Testis (tissue), 3 donors: Measurements from ENCODE around the gene SERPINB12. TPM values are rescaled to one million over a fixed set of nuclear protein-coding genes. Genes with fewer than 3 reads are reported as not detected.
A peak's percentile ranks its signal among the peaks of the same experiment; 100 is the strongest.

Experiments
- DNase-seq: peaks from one replicate; pipeline ENCODE4 v3.0.0-alpha.2; 2019
- H3K27ac ChIP-seq, 2 donors: fragments of 200-600 bp; sonication (generic); one replicate each; pipeline ENCODE4 v1.5.1; 2019
- H3K27me3 ChIP-seq: fragments of 200-600 bp; sonication (generic); one replicate; pipeline ENCODE4 v1.5.1; 2019
- H3K36me3 ChIP-seq: fragments of 200-600 bp; sonication (generic); one replicate; pipeline ENCODE4 v1.5.1; 2017; ENCODE audit warnings: low read depth; ENCODE audit errors: missing control alignments
- H3K4me1 ChIP-seq: fragments of 200-600 bp; sonication (generic); one replicate; pipeline ENCODE4 v1.5.1; 2019
- H3K4me3 ChIP-seq, 2 donors: fragments of 200-600 bp; sonication (generic); one replicate each; pipeline ENCODE4 v1.5.1; 2017 to 2019
- H3K9me3 ChIP-seq: fragments of 200-600 bp; sonication (generic); one replicate; pipeline ENCODE4 v1.5.1; 2017
- CTCF ChIP-seq, 3 experiments: fragments of 450-650 bp in 2 of 3; fragments of 200-600 bp in 1 of 3; sonication (generic) in 1 of 3; IDR thresholded peaks; one replicate each; pipeline ENCODE4 v1.5.1; 2016 to 2019; ENCODE audit warnings: antibody characterized with exemption in 3 of 3, mild to moderate bottlenecking in 2 of 3, moderate library complexity in 1 of 3
- POLR2A ChIP-seq: fragments of 450-650 bp; IDR thresholded peaks from one replicate; pipeline ENCODE4 v1.6.1; 2017; ENCODE audit warnings: antibody characterized with exemption, mild to moderate bottlenecking, moderate library complexity
- WGBS, 2 donors: methylation state at CpG; one replicate each; pipeline ENCODE4 v1.1.5; 2018; 5-methylcytosine and 5-hydroxymethylcytosine counted together
- intact Hi-C: fragments of 100-400 bp; cut with DNase I; formaldehyde crosslinking; loops from one replicate; pipeline ENCODE4 v1.15.1; 2023; ENCODE audit warnings: low total_unique reads
- polyA plus RNA-seq: library from polyadenylated mRNA; stranded (reverse); fragments of 350-450 nt; fragmentation: Illumina TruSeq; extraction: RNeasy Lipid Tissue Mini Kit (QIAGEN cat#74804); gene quantifications from one replicate; pipeline ENCODE4 v1.2.3, GENCODE V29; 2014; ENCODE audit warnings: low read depth, low replicate concordance; ENCODE audit not compliant: insufficient read depth
- total RNA-seq, 2 donors: library from RNA; depleted of rRNA; stranded (reverse); fragments of >200 nt; gene quantifications; one replicate each; pipeline ENCODE4 v1.2.3, GENCODE V29; 2016

SERPINB12 gene
- total and polyA plus RNA-seq, 3 donors from 2014 or later = 0.56 to 1.1 (median 0.94) TPM

- Histone ChIP-seq H3K9me3 (no peaks in the 10 kb centered on the region), H3K4me3 (no peak overlapping the region), H3K4me1 (no peaks in the 10 kb centered on the region), H3K36me3 (no peaks in the 10 kb centered on the region), H3K27me3 (no peaks in the 10 kb centered on the region), H3K27ac (no peak overlapping the region)
- no peak for TF ChIP-seq CTCF (IDR thresholded peaks at IDR 0.05)
- no peak for TF ChIP-seq POLR2A
- DNase-seq = no peak
- intact Hi-C loops = no loop called here
These were observed 14.9 kb upstream of the SERPINB12 start for GRCh38 chr18:63527251-63527650.

GRCh38 chr18:63528863-63529492 is 13.2 kb upstream of the SERPINB12 start:
- Histone ChIP-seq H3K27ac (no peak overlapping the region), H3K4me3 (no peak overlapping the region), H3K36me3 (no peaks in the 10 kb centered on the region), H3K9me3 (no peaks in the 10 kb centered on the region), H3K4me1 (no peaks in the 10 kb centered on the region), H3K27me3 (no peaks in the 10 kb centered on the region)
- TF ChIP-seq CTCF (IDR thresholded peaks at IDR 0.05) (no peak), POLR2A (no peak)
- WGBS, 2 donors = 28 to 40% methylated on average over 5 of the region's 5 CpGs
- intact Hi-C loops = no loop called here
- peak; percentile 52 for DNase-seq

GRCh38 chr18:63532471-63532870 is 9.7 kb upstream of the SERPINB12 start:
- no peak for DNase-seq
- Histone ChIP-seq H3K9me3 (no peaks in the 10 kb centered on the region), H3K27me3 (no peaks in the 10 kb centered on the region), H3K36me3 (no peaks in the 10 kb centered on the region), H3K4me1 (no peaks in the 10 kb centered on the region), H3K27ac (no peak overlapping the region), H3K4me3 (no peak overlapping the region)
- WGBS, 2 donors = 92 to 94% methylated on average over 2 of the region's 2 CpGs
- TF ChIP-seq POLR2A = no peak
- no peak for TF ChIP-seq CTCF (IDR thresholded peaks at IDR 0.05)
- intact Hi-C loops = no loop called here

DNA sequence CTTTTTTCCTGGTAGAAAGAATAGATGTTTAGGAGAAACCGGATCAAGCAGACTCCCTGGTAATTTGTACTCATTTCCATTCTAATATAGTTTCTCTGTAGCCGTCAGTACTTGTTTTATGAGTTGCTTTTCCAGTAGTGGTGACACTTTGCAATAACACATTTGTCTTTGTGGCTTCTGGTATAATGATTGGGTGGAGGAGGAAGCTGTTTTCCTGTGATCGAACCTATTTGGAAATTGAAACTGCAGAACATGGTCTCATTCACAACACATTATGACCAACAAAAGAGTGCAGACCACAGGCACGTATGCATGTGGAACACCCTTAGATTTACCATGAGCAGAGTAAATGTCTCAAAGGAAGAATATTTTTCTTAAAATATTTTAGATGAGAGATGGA is 7.6 kb upstream of the SERPINB12 start:
- no peak for TF ChIP-seq POLR2A
- no peak for TF ChIP-seq CTCF (IDR thresholded peaks at IDR 0.05)
- no peaks in the 10 kb centered on the region for H3K4me1 ChIP-seq
- no peak overlapping the region for H3K4me3 ChIP-seq
- H3K36me3 ChIP-seq = no peaks in the 10 kb centered on the region
- H3K9me3 ChIP-seq = no peaks in the 10 kb centered on the region
- H3K27ac ChIP-seq = no peak overlapping the region
- no peak for DNase-seq
- no peaks in the 10 kb centered on the region for H3K27me3 ChIP-seq
- WGBS, 2 donors = 78 to 87% methylated on average over 4 of the region's 4 CpGs
- intact Hi-C loops = no loop called here

GRCh38 chr18:63539904-63540510 is 2.2 kb upstream of the SERPINB12 start:
- DNase-seq = no peak

More at GRCh38 chr18:63539904-63540510, 2.2 kb upstream of the SERPINB12 start:
- no peak overlapping the region for H3K27ac ChIP-seq
- intact Hi-C loops = no loop called here
- no peaks in the 10 kb centered on the region for H3K27me3 ChIP-seq
- H3K9me3 ChIP-seq = no peaks in the 10 kb centered on the region
- no peaks in the 10 kb centered on the region for H3K4me1 ChIP-seq
- 50 to 58% methylated on average over 3 of the region's 3 CpGs for WGBS, 2 donors
- TF ChIP-seq POLR2A = no peak
- TF ChIP-seq CTCF (IDR thresholded peaks at IDR 0.05) = no peak
- H3K36me3 ChIP-seq = no peaks in the 10 kb centered on the region
- no peak overlapping the region for H3K4me3 ChIP-seq
